Panc1 (cell line): Measurements from ENCODE around the gene CAV3.

Experiments
- CTCF ChIP-seq: fragments of 450-650 bp; IDR thresholded peaks from 2 replicates; pipeline ENCODE4 v1.5.1; 2017; ENCODE audit warnings: mild to moderate bottlenecking
- POLR2AphosphoS5 ChIP-seq: IDR thresholded peaks from 2 replicates; pipeline ENCODE4 v1.6.1; 2012; ENCODE audit warnings: mild to moderate bottlenecking, low read depth, low read length, moderate library complexity

GRCh38 chr3:8743911-8744310, 10.3 kb downstream of the CAV3 start:
- TF ChIP-seq POLR2AphosphoS5, result no peak
- no peak for TF ChIP-seq CTCF
